ENCODE results near the gene PIP5K1C. TPM values are rescaled to one million over a fixed set of nuclear protein-coding genes. Genes with fewer than 3 reads are reported as not detected.
"Not testable (repeated sequence)": the region's sequence is repeated elsewhere in the genome, so short reads cannot be mapped to it uniquely, and the experiment has no call there.

Gene PIP5K1C
- total RNA-seq, 1 donor from 2014 or later = 110 TPM

GRCh38 chr19:3678188-3678587, 22.1 kb downstream of the PIP5K1C start:
- no peak for DNase-seq (ENCODE audit: extremely low read depth, low read depth, low spot score)

- DNase-seq (ENCODE audit: extremely low read depth, low read depth, low spot score) = no peak
Measured at GRCh38 chr19:3674784-3675543, 25.3 kb downstream of the PIP5K1C start.

DNA sequence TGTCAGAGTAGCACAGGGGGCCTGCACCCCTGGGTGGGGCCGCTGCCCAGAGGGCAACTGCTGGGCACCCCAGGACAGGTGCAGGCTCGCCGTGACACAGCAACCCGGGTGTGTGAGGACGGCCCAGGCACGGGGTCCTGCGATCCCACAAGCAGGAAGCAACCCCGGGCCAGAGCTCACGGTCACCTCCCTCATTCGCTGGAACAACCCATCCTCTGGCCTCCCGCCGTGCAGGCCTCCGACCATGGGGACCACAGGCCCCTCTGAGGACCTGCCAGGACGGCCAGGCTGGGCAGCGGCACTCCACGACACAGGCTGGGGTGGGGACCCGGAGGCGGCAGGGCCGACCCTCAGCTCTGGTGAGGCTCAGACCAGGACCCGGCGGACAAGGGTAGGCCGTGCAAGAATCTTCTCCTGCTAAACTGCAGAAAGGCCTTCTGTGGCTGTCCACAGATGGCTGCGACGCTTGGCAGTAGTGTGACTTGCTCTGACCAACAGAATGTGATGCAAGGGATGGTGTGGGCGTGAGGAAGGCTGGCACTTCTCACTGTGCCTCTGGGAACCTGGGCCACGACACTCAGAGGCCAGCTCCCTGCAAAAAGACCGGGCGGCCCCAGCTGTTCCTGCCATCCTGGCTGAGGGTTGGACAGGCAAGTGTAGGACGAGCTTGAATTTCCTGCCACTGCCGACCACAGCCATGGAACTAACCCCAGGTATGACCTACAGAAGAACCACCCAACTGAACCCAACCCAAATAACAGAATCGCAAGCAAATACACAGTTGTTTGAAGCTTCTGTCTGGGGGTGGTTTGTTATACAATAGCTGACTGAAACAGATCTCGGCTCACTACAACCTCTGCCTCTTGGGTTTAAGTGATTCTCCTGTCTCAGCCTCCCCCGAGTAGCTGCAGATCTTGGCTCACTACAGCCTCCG, 26.5 kb downstream of the PIP5K1C start:
- DNase-seq (ENCODE audit: extremely low read depth, low read depth, low spot score) = no peak

DNA sequence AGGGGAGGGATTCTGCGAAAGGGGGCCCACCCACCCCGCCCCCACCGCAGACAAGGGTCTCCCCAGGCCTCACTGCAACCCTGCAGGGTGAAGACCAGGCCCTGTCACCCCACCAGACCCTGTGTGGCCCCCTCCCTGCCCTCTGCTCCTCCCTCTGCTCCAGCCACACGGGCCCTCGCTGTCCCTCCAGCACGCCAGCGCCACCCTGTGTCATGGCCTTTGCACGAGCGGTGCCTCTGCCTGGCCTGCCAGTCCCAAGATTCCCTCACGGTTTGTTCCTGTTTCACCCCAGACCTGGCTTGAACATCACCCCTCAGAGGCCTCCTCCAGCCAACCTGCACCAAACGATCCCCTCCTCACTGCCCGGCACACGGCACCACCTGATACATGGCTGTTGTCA, 27.3 kb downstream of the PIP5K1C start:
- DNase-seq (ENCODE audit: extremely low read depth, low read depth, low spot score) = no peak

- DNase-seq (ENCODE audit: extremely low read depth, low read depth, low spot score) = no peak
Measured at GRCh38 chr19:3672575-3672948, 27.7 kb downstream of the PIP5K1C start.

DNA sequence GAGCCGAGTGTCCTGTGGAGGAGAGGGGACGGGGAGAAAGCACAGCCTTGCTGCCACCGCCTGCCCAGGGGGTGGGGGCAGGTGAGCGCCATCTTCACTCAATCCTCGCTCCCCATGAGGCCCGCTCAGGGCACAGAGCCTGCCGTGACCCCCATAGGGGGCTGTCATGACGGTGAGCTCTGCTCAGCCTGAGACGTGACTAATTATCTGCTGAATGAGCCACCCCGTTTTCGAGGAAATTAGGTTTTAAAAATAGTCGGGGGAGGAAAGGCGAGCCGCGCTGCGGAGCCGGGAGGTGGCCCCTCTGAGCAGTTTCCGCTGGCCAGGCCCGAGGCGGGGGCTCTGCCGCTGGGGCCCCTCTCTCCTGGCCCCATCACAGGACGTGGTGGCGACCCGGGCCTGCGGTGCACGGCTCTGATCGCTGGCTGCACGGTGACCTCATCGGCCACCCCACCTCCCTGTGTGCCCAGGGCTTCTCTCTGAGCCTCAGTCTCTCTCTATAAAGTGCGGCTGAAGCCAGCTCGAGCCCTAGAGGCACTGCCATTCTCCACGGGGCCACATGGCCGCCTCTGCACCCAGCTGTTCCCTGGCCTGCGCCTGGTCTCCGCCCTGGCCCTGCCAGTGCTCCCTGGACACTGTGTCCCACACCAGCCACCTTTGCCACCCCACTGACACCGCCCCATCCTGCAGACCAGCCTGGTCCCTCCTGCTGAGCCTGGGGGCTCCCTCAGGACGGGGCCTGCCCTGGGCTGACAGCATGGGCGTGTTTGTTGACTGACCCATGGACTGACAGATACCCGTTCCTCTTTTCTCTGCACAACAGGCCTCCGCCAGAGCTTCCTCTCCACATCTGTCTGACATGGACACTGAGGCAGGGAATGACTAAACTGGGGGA, 28.3 kb downstream of the PIP5K1C start:
- no peak for DNase-seq (ENCODE audit: extremely low read depth, low read depth, low spot score)

GRCh38 chr19:3670796-3671679, 29.2 kb downstream of the PIP5K1C start:
- no peak for DNase-seq (ENCODE audit: extremely low read depth, low read depth, low spot score)

DNA sequence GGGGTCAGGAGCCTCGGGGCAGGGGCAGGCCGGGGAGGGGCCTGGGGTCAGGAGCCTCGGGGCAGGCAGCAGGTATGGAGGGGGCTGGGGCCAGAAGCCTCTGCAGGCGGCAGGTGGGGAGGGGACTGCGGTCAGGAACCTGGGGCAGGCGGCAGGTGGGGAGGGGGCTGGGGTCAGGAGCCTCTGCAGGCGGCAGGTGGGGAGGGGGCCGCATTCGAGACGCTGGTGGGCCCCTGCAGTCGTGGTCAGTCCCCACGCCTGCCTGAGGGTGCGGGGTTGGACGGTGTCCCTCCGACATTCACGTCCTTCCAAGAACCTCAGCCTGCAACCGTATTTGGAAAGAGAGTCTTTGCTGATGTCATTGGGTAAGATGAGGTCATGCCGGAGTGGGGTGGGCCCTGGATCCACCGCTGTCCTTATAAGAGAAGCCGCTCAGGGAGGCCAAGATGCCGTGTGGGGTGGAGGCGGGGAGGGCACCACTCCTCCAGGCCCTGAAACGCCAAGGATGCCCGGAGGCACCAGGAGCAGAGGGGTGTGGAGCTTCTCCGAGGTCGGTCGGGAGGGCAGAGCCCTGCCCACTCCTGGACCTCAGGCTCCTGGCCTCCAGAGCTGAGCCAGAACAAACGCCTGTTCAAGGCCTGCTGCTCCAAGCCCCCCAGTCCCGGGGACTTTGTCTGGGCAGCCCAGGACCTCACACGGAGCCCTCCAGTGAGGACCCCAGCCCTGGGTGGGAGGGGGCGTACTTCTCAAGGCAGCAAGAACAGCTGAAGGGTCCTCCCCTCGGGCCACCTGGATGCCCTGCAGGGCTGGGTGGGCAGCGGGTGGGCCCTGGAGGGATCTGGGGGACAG, 30.1 kb downstream of the PIP5K1C start:
- DNase-seq (ENCODE audit: extremely low read depth, low read depth, low spot score) = no peak

GRCh38 chr19:3669082-3669946, 31.0 kb downstream of the PIP5K1C start:
- no peak for DNase-seq (ENCODE audit: extremely low read depth, low read depth, low spot score)

DNA sequence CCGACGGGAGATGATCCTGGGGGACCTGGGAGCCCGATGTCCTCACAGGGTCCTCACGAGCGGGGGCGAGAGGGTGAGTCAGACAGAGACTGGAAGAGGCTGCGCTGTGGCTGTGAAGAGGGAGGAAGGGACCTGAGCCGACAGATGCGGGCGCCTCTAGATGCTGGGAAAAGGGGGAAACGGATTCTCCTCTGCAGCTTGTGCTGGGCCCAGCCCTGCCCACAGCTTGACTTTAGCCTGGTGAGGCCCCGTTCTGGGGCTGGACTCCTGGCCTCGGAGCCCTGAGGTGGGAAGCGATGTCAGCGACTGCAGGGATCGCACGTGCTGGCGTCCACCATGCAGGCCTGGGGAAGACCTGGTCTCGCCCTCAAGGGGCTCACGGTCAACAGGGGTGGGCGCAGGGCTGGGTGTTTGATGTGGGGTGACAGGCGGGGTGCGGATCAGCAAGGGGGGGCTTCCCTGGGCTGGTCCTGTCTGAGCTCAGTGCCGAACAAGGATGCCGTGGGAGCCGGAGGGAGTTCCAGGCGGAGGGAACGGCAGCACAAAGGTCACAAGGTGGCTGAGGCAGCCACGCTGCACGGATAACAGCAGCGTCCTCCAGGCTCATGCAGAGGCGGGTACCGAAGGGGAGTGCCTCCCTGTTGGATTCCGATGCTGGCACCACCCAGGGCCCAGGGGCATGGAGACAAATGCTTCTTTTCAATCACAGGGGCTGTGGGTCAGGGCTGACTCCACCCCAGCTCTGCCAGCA, 31.8 kb downstream of the PIP5K1C start:
- DNase-seq (ENCODE audit: extremely low read depth, low read depth, low spot score) = no peak

DNA sequence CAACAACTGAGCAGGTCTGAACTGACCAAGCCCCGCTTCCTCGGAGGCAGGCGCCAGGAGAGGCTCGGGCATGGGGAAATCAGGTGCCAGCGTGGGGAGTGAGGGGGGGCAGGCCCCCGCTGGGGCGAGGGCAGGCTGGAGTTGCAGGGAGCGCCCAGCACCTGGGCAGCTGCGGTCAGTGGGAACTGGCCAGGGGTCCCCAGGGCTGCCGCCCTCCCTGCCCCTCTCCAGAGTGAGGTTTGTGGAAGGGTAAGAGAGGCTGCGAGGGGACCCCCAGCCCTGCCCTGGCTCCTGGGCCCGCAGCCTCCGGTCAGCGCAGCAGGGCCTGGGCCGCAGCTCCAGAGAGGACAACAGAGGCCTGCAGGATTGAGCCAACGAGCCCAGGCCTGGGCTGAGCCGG, 32.5 kb downstream of the PIP5K1C start:
- DNase-seq (ENCODE audit: extremely low read depth, low read depth, low spot score) = no peak

DNA sequence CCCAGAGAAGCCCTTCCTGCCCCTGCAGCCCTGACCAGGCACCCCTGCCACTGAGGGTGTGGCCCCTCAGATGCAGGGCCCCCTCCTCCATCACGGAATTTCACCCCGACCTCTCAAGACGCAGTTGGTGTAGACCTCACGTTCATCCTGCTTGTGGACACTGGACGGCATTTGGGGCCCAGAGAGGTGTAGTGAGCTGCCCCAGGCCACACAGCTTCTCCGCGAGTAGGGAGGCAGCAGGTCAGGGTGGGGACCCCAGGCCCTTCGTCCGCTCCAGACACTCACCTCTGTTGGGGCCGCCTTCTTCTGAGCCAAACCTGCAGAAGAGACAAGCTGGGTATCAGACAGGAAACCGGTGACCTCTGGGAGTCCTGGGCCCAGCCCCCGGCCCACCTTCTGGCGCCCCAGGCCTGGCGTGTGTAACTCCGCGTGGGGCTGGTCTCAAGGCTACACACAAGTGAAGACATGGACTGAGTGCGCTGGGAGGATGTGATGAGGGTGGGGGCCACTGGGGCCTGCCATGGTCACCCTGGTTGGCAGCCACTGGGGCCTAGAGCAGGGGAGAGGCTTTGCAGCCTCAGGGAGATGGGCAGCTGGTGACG, 33.1 kb downstream of the PIP5K1C start:
- DNase-seq (ENCODE audit: extremely low read depth, low read depth, low spot score) = no peak

DNA sequence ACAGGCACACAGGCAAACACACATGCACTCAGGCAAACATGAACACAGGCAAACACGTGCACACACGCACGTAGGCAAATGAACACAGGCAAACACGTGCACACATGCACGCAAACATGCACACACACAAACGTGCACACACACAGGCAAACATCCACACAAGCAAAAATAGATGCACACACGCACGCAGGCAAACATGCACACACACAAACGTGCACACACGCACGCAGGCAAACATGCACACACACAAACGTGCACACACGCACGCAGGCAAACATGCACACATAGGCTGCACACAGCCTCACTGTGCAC, 33.8 kb downstream of the PIP5K1C start:
- not testable (repeated sequence) for DNase-seq (ENCODE audit: extremely low read depth, low read depth, low spot score)

GRCh38 chr19:3665681-3666544, 34.4 kb downstream of the PIP5K1C start:
- no peak for DNase-seq (ENCODE audit: extremely low read depth, low read depth, low spot score)

GRCh38 chr19:3664879-3665642, 35.2 kb downstream of the PIP5K1C start:
- no peak for DNase-seq (ENCODE audit: extremely low read depth, low read depth, low spot score)
